WTC11 (cell line): Measurements from ENCODE around the gene NRP2. TPM values are rescaled to one million over a fixed set of nuclear protein-coding genes. Genes with fewer than 3 reads are reported as not detected.

Experiments used
- ATAC-seq: fragments of 200-7000 bp; cut with Tn5 transposase; 2 replicates; pipeline ENCODE4 v1.10.0; 2021; ENCODE audit warnings: mild to moderate bottlenecking, moderate library complexity
- CTCF ChIA-PET: fragments of 300-600 bp; sonication (Branson Sonifier 250); formaldehyde crosslinking; loops from one replicate; lab custom pipeline; 2021; ENCODE audit warnings: antibody characterized with exemption; lab: Charles Lee
- POLR2A ChIA-PET: fragments of 350-600 bp; sonication (Branson Sonifier 250); formaldehyde crosslinking; loops from one replicate; lab custom pipeline; 2021; ENCODE audit warnings: antibody characterized with exemption; lab: Charles Lee
- DNase-seq: peaks from one replicate; pipeline ENCODE4 v3.0.0; 2021; ENCODE audit warnings: low spot score
- H3K27ac Mint-ChIP-seq: 2 replicates; pipeline ENCODE4 v1.8.0; 2021; ENCODE audit warnings: mixed read lengths
- H3K27me3 Mint-ChIP-seq: 2 replicates; pipeline ENCODE4 v1.8.0; 2021; ENCODE audit warnings: low read depth, mild to moderate bottlenecking, moderate library complexity, mixed read lengths
- H3K36me3 Mint-ChIP-seq: 2 replicates; pipeline ENCODE4 v1.8.0; 2021; ENCODE audit warnings: mixed read lengths
- H3K4me1 Mint-ChIP-seq: 2 replicates; pipeline ENCODE4 v1.8.0; 2022; ENCODE audit warnings: mixed read lengths
- H3K4me3 Mint-ChIP-seq: 2 replicates; pipeline ENCODE4 v1.8.0; 2021; ENCODE audit warnings: mild to moderate bottlenecking, moderate library complexity, mixed read lengths
- H3K9me3 Mint-ChIP-seq: 2 replicates; pipeline ENCODE4 v1.8.0; 2021; ENCODE audit warnings: mixed read lengths
- AR ChIP-seq: fragments of 250-450 bp; sonication (Bioruptor Pico); IDR thresholded peaks from 2 replicates; pipeline ENCODE4 v1.9.0; 2021; ENCODE audit warnings: mild to moderate bottlenecking
- CDX4 ChIP-seq: fragments of 250-450 bp; sonication (Bioruptor Pico); IDR thresholded peaks from 2 replicates; pipeline ENCODE4 v1.9.0; 2021; ENCODE audit warnings: moderate library complexity, mild to moderate bottlenecking, inconsistent platforms, borderline replicate concordance
- CREB1 ChIP-seq: sonication (generic); formaldehyde crosslinking; IDR thresholded peaks from 2 replicates; pipeline ENCODE4 v1.8.0; 2023; ENCODE audit warnings: mild to moderate bottlenecking, missing genetic modification reagents
- ESRRA ChIP-seq: sonication (generic); formaldehyde crosslinking; IDR thresholded peaks from 2 replicates; pipeline ENCODE4 v1.8.1; 2022; ENCODE audit warnings: mild to moderate bottlenecking, missing genetic modification reagents, borderline replicate concordance
- ETV6 ChIP-seq: sonication (generic); formaldehyde crosslinking; IDR thresholded peaks from 2 replicates; pipeline ENCODE4 v1.8.1; 2022; ENCODE audit warnings: mild to moderate bottlenecking, missing genetic modification reagents
- FOXJ3 ChIP-seq: sonication (generic); formaldehyde crosslinking; IDR thresholded peaks from 2 replicates; pipeline ENCODE4 v1.9.0; 2021; ENCODE audit warnings: missing genetic modification reagents, mild to moderate bottlenecking, borderline replicate concordance
- FOXP4 ChIP-seq: sonication (generic); formaldehyde crosslinking; IDR thresholded peaks from 2 replicates; pipeline ENCODE4 v1.8.0; 2022; ENCODE audit warnings: mild to moderate bottlenecking, missing genetic modification reagents
- GTF2I ChIP-seq: fragments of 250-450 bp; sonication (Bioruptor Pico); conservative IDR thresholded peaks from 2 replicates; pipeline ENCODE4 v1.4.0; 2021; ENCODE audit warnings: mild to moderate bottlenecking
- HMGA2 ChIP-seq: fragments of 250-450 bp; sonication (Bioruptor Pico); IDR thresholded peaks from 2 replicates; pipeline ENCODE4 v1.4.0; 2021; ENCODE audit warnings: mild to moderate bottlenecking, moderate library complexity
- KAT7 ChIP-seq: sonication (generic); formaldehyde crosslinking; IDR thresholded peaks from 2 replicates; pipeline ENCODE4 v1.8.1; 2023; ENCODE audit warnings: missing genetic modification reagents, mild to moderate bottlenecking, borderline replicate concordance
- MLX ChIP-seq: sonication (generic); formaldehyde crosslinking; IDR thresholded peaks from 2 replicates; pipeline ENCODE4 v1.8.1; 2023; ENCODE audit warnings: mild to moderate bottlenecking, missing genetic modification reagents, moderate library complexity
- OVOL2 ChIP-seq: fragments of 250-450 bp; sonication (Bioruptor Pico); IDR thresholded peaks from 2 replicates; pipeline ENCODE4 v1.9.0; 2021; ENCODE audit warnings: mild to moderate bottlenecking, borderline replicate concordance
- PRRX2 ChIP-seq: fragments of 250-450 bp; sonication (Bioruptor Pico); IDR thresholded peaks from 2 replicates; pipeline ENCODE4 v1.8.0; 2021; ENCODE audit warnings: mild to moderate bottlenecking
- RORB ChIP-seq: fragments of 250-450 bp; sonication (Bioruptor Pico); IDR thresholded peaks from 2 replicates; pipeline ENCODE4 v1.9.0; 2021; ENCODE audit warnings: mild to moderate bottlenecking
- TCF7 ChIP-seq: sonication (generic); formaldehyde crosslinking; IDR thresholded peaks from 2 replicates; pipeline ENCODE4 v1.8.0; 2022; ENCODE audit warnings: mild to moderate bottlenecking, low read depth, missing genetic modification reagents, moderate library complexity
- TEAD4 ChIP-seq: sonication (generic); formaldehyde crosslinking; IDR thresholded peaks from 2 replicates; pipeline ENCODE4 v1.8.0; 2022; ENCODE audit warnings: mild to moderate bottlenecking, missing genetic modification reagents
- ZNF121 ChIP-seq: sonication (generic); formaldehyde crosslinking; IDR thresholded peaks from 2 replicates; pipeline ENCODE4 v1.8.0; 2023; ENCODE audit warnings: missing genetic modification reagents
- ZNF219 ChIP-seq: sonication (generic); formaldehyde crosslinking; IDR thresholded peaks from 2 replicates; pipeline ENCODE4 v1.8.0; 2023; ENCODE audit warnings: missing genetic modification reagents, mild to moderate bottlenecking, borderline replicate concordance
- ZNF416 ChIP-seq: fragments of 250-450 bp; sonication (Bioruptor Pico); IDR thresholded peaks from 2 replicates; pipeline ENCODE4 v1.9.0; 2021; ENCODE audit warnings: mild to moderate bottlenecking, inconsistent platforms
- ZNF532 ChIP-seq: fragments of 250-450 bp; sonication (Bioruptor Pico); IDR thresholded peaks from 2 replicates; pipeline ENCODE4 v1.9.0; 2021; ENCODE audit warnings: mild to moderate bottlenecking, borderline replicate concordance
- total RNA-seq: library from RNA; stranded (reverse); gene quantifications from 3 replicates; pipeline ENCODE4 v1.2.3, GENCODE V29; 2021

NRP2 gene
- total RNA-seq, 1 experiment from 2014 or later: 41.0 TPM

- TF ChIP-seq CDX4 (CRISPR knock-in tag) (no peak), OVOL2 (CRISPR knock-in tag) (no peak), ZNF416 (CRISPR knock-in tag) (no peak), ZNF532 (CRISPR knock-in tag) (no peak), ETV6 (CRISPR knock-in tag) (no peak), KAT7 (CRISPR knock-in tag) (no peak), GTF2I (CRISPR knock-in tag) (no peak), RORB (CRISPR knock-in tag) (no peak), ZNF121 (CRISPR knock-in tag) (no peak), TEAD4 (CRISPR knock-in tag) (no peak), TCF7 (CRISPR knock-in tag) (no peak)
Measured at GRCh38 chr2:205833864-205834263, 151.6 kb downstream of the NRP2 start (continued).

- Mint-ChIP-seq H3K27ac (no peak overlapping the region), H3K36me3 (peaks cover 28% of the 10 kb centered on the region), H3K27me3 (no peaks in the 10 kb centered on the region), H3K4me3 (no peak overlapping the region), H3K9me3 (peaks cover 33% of the 10 kb centered on the region), H3K4me1 (peaks cover 30% of the 10 kb centered on the region)
- DNase-seq (no peak), ATAC-seq (no peak)
- POLR2A ChIA-PET: no interaction called here
- CTCF ChIA-PET: interaction anchor here (1.1 to 1.9 kb wide), 2 partner anchors 22 to 91 kb away, joined by 3 to 5 read pairs; no protein-coding TSS in a partner anchor
- TF ChIP-seq GTF2I (CRISPR knock-in tag): no peak
Measured at GRCh38 chr2:205834796-205835195, 152.5 kb downstream of the NRP2 start.

GRCh38 chr2:205835251-205835791 lies 153.0 kb downstream of the NRP2 start:
- no peaks in the 10 kb centered on the region for H3K27me3 Mint-ChIP-seq
- TF ChIP-seq ZNF219 (CRISPR knock-in tag): no peak
- TF ChIP-seq ESRRA (CRISPR knock-in tag): no peak
- no peak for TF ChIP-seq HMGA2
- no peak for TF ChIP-seq CREB1
- no peak for TF ChIP-seq PRRX2 (CRISPR knock-in tag)
- TF ChIP-seq MLX (CRISPR knock-in tag): no peak
- TF ChIP-seq FOXJ3 (CRISPR knock-in tag): no peak
- TF ChIP-seq AR (CRISPR knock-in tag): no peak
- no peak for TF ChIP-seq FOXP4 (CRISPR knock-in tag)
- no peak for DNase-seq
- H3K4me1 Mint-ChIP-seq: peaks cover 30% of the 10 kb centered on the region
- H3K9me3 Mint-ChIP-seq: peaks cover 33% of the 10 kb centered on the region
- CTCF ChIA-PET: interaction anchor here (1.1 to 1.9 kb wide), 2 partner anchors 22 to 91 kb away, joined by 3 to 5 read pairs; no protein-coding TSS in a partner anchor
- POLR2A ChIA-PET: no interaction called here
- H3K36me3 Mint-ChIP-seq: peaks cover 28% of the 10 kb centered on the region
- no peak for ATAC-seq
- 0 out of 2 replicates have a peak overlapping the region, but pooled peaks have one; percentile 23 for H3K4me3 Mint-ChIP-seq
- no peak overlapping the region; the same call in 1 of the 2 replicates for H3K27ac Mint-ChIP-seq
